Measurements from ENCODE around the gene CELF4. TPM values are rescaled to one million over a fixed set of nuclear protein-coding genes. Genes with fewer than 3 reads are reported as not detected.

Gene CELF4
- total and polyA plus RNA-seq, 2 donors (not counting 3 experiments of a cell fraction or from before 2014, with no cell fraction given): not detected

GRCh38 chr18:37259711-37260110 lies 305.9 kb downstream of the CELF4 start:
- H3K36me3 ChIP-seq (ENCODE audit: control insufficient read depth in 2 of 2, extremely low read depth in 1 of 2, insufficient read depth in 2 of 2, low read length in 2 of 2): no peaks in the 10 kb centered on the region
- H4K20me1 ChIP-seq (replicated peaks; ENCODE audit: control insufficient read depth, extremely low read depth, insufficient read depth, low read length): no peaks in the 10 kb centered on the region
- H3K4me3 ChIP-seq (replicated peaks in 1 of 3; ENCODE audit: insufficient read depth in 1 of 3, low read depth in 1 of 3, low read length in 3 of 3): no peak overlapping the region
- TF ChIP-seq CTCF (IDR thresholded peaks at IDR 0.05; ENCODE audit: extremely low read depth in 1 of 2, insufficient read depth in 1 of 2, low read depth in 1 of 2, low read length in 2 of 2) (no peak), POLR2A (IDR thresholded peaks at IDR 0.05; ENCODE audit: low read depth, low read length) (no peak), FOS (IDR thresholded peaks at IDR 0.05; ENCODE audit: borderline replicate concordance, insufficient read depth, low read length) (no peak), GATA2 (IDR thresholded peaks at IDR 0.05; ENCODE audit: insufficient read depth, insufficient read length, low read depth, low read length) (no peak), EZH2 (IDR thresholded peaks at IDR 0.05; ENCODE audit: borderline replicate concordance, low read depth, low read length, severe bottlenecking) (no peak), POLR2AphosphoS5 (IDR thresholded peaks at IDR 0.05; ENCODE audit: insufficient read depth, low read depth, low read length) (no peak), JUN (IDR thresholded peaks at IDR 0.05; ENCODE audit: borderline replicate concordance, insufficient read depth, insufficient read length, low read depth) (no peak), MYC (IDR thresholded peaks at IDR 0.05; ENCODE audit: low read depth, low read length) (no peak)
- TF ChIP-seq, protein P1, sequence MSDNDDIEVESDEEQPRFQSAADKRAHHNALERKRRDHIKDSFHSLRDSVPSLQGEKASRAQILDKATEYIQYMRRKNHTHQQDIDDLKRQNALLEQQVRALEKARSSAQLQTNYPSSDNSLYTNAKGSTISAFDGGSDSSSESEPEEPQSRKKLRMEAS (IDR thresholded peaks at IDR 0.05; ENCODE audit: insufficient read depth, insufficient read length): no peak
- H3K9me3 ChIP-seq (replicated peaks; ENCODE audit: control insufficient read depth, insufficient read depth, low read length): no peaks in the 10 kb centered on the region
- H3K27me3 ChIP-seq (ENCODE audit: control insufficient read depth in 2 of 2, insufficient read depth in 2 of 2, low read length in 2 of 2): peaks cover 8 to 14% of the 10 kb centered on the region in 2 experiments
- no peak overlapping the region for H3K9ac ChIP-seq (replicated peaks; ENCODE audit: extremely low read depth, insufficient read depth, low read length)
- no peaks in the 10 kb centered on the region for H3K4me1 ChIP-seq (ENCODE audit: control insufficient read depth, extremely low read depth, insufficient read depth, low read length)
- H3K4me2 ChIP-seq (ENCODE audit: insufficient read depth, low read length): no peak overlapping the region
- no peak overlapping the region for H2AFZ ChIP-seq (ENCODE audit: low read depth, low read length)
- dilution Hi-C loops (cut with MboI; ENCODE audit: extremely low pct_ligation_motif_present, low sequenced_read_pairs) (no loop called here), intact Hi-C loops (cut with micrococcal nuclease) (no loop called here)
- H3K27ac ChIP-seq (ENCODE audit: insufficient read depth, low read depth, low read length): no peak overlapping the region
- no peak for FAIRE-seq
- no peaks in the 10 kb centered on the region for H3K79me2 ChIP-seq (ENCODE audit: control insufficient read depth, insufficient read depth, low read length)
- POLR2A ChIA-PET: no interaction called here
- no peak for DNase-seq (ENCODE audit: low read depth, low spot score)
- CTCF ChIA-PET: no interaction called here
- no peaks in the 10 kb centered on the region for H3K9me1 ChIP-seq (replicated peaks; ENCODE audit: control insufficient read depth, extremely low read depth, insufficient read depth, low read length)
- no TSS peak for BruUV-seq (replicated peaks)
